SU-DHL-6 (cell line): ENCODE measurements around the gene VPS35L.
"Not testable (repeated sequence)": the region's sequence is repeated elsewhere in the genome, so short reads cannot be mapped to it uniquely, and the experiment has no call there.

ENCODE experiments used
- H2AFZ ChIP-seq: fragments of 200-600 bp; sonication (generic); 2 replicates; pipeline ENCODE4 v1.6.1; 2014; ENCODE audit warnings: low read depth, mild to moderate bottlenecking, moderate library complexity, mixed read lengths, antibody characterized with exemption, low read length; ENCODE audit not compliant: severe bottlenecking
- H3F3A ChIP-seq: fragments of 200-600 bp; shearing (Covaris generic); 2 replicates; pipeline ENCODE4 v1.6.0; 2016; ENCODE audit warnings: antibody characterized with exemption, mild to moderate bottlenecking; ENCODE audit not compliant: insufficient read depth
- H3K27ac ChIP-seq: fragments of 200-600 bp; sonication (generic); 2 replicates; pipeline ENCODE4 v1.5.1; 2016; ENCODE audit warnings: low read depth, mild to moderate bottlenecking, low read length, moderate library complexity, mixed read lengths
- H3K27me3 ChIP-seq: fragments of 200-600 bp; sonication (generic), shearing (Covaris generic); 2 replicates; pipeline ENCODE4 v1.6.0; 2014; ENCODE audit warnings: mild to moderate bottlenecking, low read length
- H3K36me3 ChIP-seq: fragments of 200-600 bp; sonication (generic); 2 replicates; pipeline ENCODE4 v1.6.1; 2014; ENCODE audit warnings: mild to moderate bottlenecking, low read length, mixed read lengths
- H3K4me2 ChIP-seq: fragments of 300-600, 200-600 bp; shearing (Covaris generic), sonication (generic); 2 replicates; pipeline ENCODE4 v1.6.0; 2014; ENCODE audit warnings: low read length, low read depth, mild to moderate bottlenecking; ENCODE audit not compliant: poor library complexity, severe bottlenecking
- H3K4me3 ChIP-seq: fragments of 200-600 bp; sonication (generic); 2 replicates; pipeline ENCODE4 v1.5.1; 2014; ENCODE audit warnings: antibody characterized with exemption, low read length, mild to moderate bottlenecking, mixed read lengths; ENCODE audit not compliant: insufficient read depth, poor library complexity, severe bottlenecking
- H3K79me2 ChIP-seq: fragments of 200-600 bp; sonication (generic); 2 replicates; pipeline ENCODE4 v1.6.1; 2014; ENCODE audit warnings: mild to moderate bottlenecking, low read length, moderate library complexity; ENCODE audit not compliant: insufficient read depth
- H3K9ac ChIP-seq: fragments of 200-600 bp; sonication (generic); 2 replicates; pipeline ENCODE4 v1.7.0; 2014; ENCODE audit warnings: mild to moderate bottlenecking, low read length
- H3K9me2 ChIP-seq: fragments of 200-600 bp; sonication (generic); replicated peaks from 2 replicates; pipeline ENCODE4 v1.6.1; 2014; ENCODE audit warnings: low read length; ENCODE audit not compliant: insufficient read depth
- H3K9me3 ChIP-seq: fragments of 200-600 bp; sonication (generic); 2 replicates; pipeline ENCODE4 v1.6.1; 2014; ENCODE audit warnings: low read length, mixed read lengths; ENCODE audit not compliant: insufficient read depth
- H4K20me1 ChIP-seq: fragments of 200-600 bp; sonication (generic); 2 replicates; pipeline ENCODE4 v1.6.1; 2014; ENCODE audit warnings: low read depth, mild to moderate bottlenecking, antibody characterized with exemption, low read length, moderate library complexity, mixed read lengths
- EZH2phosphoT487 ChIP-seq: fragments of 200-600 bp; sonication (generic), shearing (Covaris generic); conservative IDR thresholded peaks from 2 replicates; pipeline ENCODE4 v1.6.1; 2018; ENCODE audit warnings: mild to moderate bottlenecking, antibody characterized with exemption, low read length, moderate library complexity, mixed read lengths
- TF ChIP-seq, protein P1 (sequence below): fragments of 200-600 bp; sonication (generic); IDR thresholded peaks from one replicate; pipeline ENCODE4 v1.5.1; 2017; ENCODE audit warnings: antibody characterized with exemption, mild to moderate bottlenecking, low read length, moderate library complexity; ENCODE audit not compliant: insufficient read depth, poor library complexity, severe bottlenecking

VPS35L gene

GRCh38 chr16:19716183-19716582 is 160.7 kb downstream of the VPS35L start:
- H3F3A ChIP-seq: no peaks in the 10 kb centered on the region
- TF ChIP-seq EZH2phosphoT487: no peak
- TF ChIP-seq, protein P1, sequence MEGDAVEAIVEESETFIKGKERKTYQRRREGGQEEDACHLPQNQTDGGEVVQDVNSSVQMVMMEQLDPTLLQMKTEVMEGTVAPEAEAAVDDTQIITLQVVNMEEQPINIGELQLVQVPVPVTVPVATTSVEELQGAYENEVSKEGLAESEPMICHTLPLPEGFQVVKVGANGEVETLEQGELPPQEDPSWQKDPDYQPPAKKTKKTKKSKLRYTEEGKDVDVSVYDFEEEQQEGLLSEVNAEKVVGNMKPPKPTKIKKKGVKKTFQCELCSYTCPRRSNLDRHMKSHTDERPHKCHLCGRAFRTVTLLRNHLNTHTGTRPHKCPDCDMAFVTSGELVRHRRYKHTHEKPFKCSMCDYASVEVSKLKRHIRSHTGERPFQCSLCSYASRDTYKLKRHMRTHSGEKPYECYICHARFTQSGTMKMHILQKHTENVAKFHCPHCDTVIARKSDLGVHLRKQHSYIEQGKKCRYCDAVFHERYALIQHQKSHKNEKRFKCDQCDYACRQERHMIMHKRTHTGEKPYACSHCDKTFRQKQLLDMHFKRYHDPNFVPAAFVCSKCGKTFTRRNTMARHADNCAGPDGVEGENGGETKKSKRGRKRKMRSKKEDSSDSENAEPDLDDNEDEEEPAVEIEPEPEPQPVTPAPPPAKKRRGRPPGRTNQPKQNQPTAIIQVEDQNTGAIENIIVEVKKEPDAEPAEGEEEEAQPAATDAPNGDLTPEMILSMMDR: no peak
- H2AFZ ChIP-seq: no peak overlapping the region
- peak overlapping the region; percentile 66 for H3K4me2 ChIP-seq
- H3K4me3 ChIP-seq: no peak overlapping the region
- no peaks in the 10 kb centered on the region for H4K20me1 ChIP-seq
- H3K27ac ChIP-seq: no peak overlapping the region
- no peaks in the 10 kb centered on the region for H3K9me3 ChIP-seq
- 0 out of 2 replicates have a peak overlapping the region, but pooled peaks have one; percentile 5 for H3K9ac ChIP-seq
- H3K79me2 ChIP-seq: peaks cover 32% of the 10 kb centered on the region
- no peaks in the 10 kb centered on the region for H3K36me3 ChIP-seq
- H3K9me2 ChIP-seq: no peaks in the 10 kb centered on the region
- no peaks in the 10 kb centered on the region for H3K27me3 ChIP-seq

GRCh38 chr16:19716728-19717127 is 161.2 kb downstream of the VPS35L start:
- Histone ChIP-seq H3K4me2 (peak overlapping the region; percentile 66), H3K79me2 (peaks cover 32% of the 10 kb centered on the region), H3K9ac (peak overlapping the region; percentile 92), H3K4me3 (peak overlapping the region; percentile 97)
- not testable (repeated sequence) for H3K9me2 ChIP-seq, H3K9me3 ChIP-seq, H3K27me3 ChIP-seq, H3K36me3 ChIP-seq, H4K20me1 ChIP-seq, H3F3A ChIP-seq, H3K27ac ChIP-seq, H2AFZ ChIP-seq

DNA sequence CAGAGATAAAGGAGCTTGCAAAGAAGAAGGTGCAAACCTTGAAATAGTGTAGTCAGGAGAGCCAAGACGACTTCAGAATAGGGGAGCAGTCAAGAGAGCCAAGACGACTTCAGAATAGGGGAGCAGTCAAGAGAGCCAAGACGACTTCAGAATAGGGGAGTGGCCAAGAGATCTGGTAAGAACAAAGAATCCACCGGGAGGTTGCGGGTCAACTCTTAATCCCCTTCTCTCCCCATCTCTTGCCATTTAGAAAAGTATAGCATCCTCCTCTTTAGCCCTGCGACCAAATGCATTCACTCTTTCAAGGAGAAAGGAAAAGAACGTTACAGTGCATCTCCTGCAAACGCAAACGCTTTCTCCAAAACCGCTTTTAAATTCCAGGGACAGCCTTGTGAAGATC is 161.8 kb downstream of the VPS35L start:
- peak overlapping the region; percentile 92 for H3K9ac ChIP-seq
- TF ChIP-seq, protein P1: no peak
- H3K36me3 ChIP-seq: no peaks in the 10 kb centered on the region
- peak overlapping the region; percentile 97 for H3K4me3 ChIP-seq
- H2AFZ ChIP-seq: peak overlapping the region; percentile 70
- H3K27ac ChIP-seq: no peak overlapping the region
- H3K4me2 ChIP-seq: peak overlapping the region; percentile 66
- no peaks in the 10 kb centered on the region for H3K9me2 ChIP-seq
- H3F3A ChIP-seq: no peaks in the 10 kb centered on the region
- H3K79me2 ChIP-seq: peaks cover 27% of the 10 kb centered on the region
- no peaks in the 10 kb centered on the region for H3K27me3 ChIP-seq
- no peaks in the 10 kb centered on the region for H4K20me1 ChIP-seq
- H3K9me3 ChIP-seq: no peaks in the 10 kb centered on the region

GRCh38 chr16:19717741-19718623 is 162.5 kb downstream of the VPS35L start, which contains the start of the genes IQCK and KNOP1:
IQCK (plus strand) TSS chr16:19718271; CDS start chr16:19718307, 36 bp downstream.
KNOP1 (minus strand) TSS chr16:19718227; CDS start chr16:19715035, 3,192 bp downstream.
- TF ChIP-seq EZH2phosphoT487: no peak
- TF ChIP-seq, protein P1: no peak
- Histone ChIP-seq H4K20me1 (no peaks in the 10 kb centered on the region), H3K79me2 (peaks cover 24% of the 10 kb centered on the region), H3K27ac (no peak within 1 kb of the TSS), H3K9me3 (no peaks in the 10 kb centered on the region), H3K9ac (peak within 1 kb of the TSS; percentile 92), H3K9me2 (no peaks in the 10 kb centered on the region), H2AFZ (peak within 1 kb of the TSS; percentile 70), H3K4me3 (peak within 1 kb of the TSS; percentile 97), H3F3A (no peaks in the 10 kb centered on the region), H3K36me3 (no peaks in the 10 kb centered on the region), H3K4me2 (peak within 1 kb of the TSS; percentile 66), H3K27me3 (no peaks in the 10 kb centered on the region)
